A172 (cell line): ENCODE data around the gene UNCX. TPM values are rescaled to one million over a fixed set of nuclear protein-coding genes. Genes with fewer than 3 reads are reported as not detected.

ENCODE experiments used
- DNase-seq: peaks from one replicate; pipeline ENCODE4 v3.0.0-alpha.2; 2015; ENCODE audit warnings: low spot score
- total RNA-seq: library from RNA; depleted of rRNA; stranded (reverse); fragments of >200 nt; shearing (Covaris generic); gene quantifications from 2 replicates; pipeline ENCODE4 v1.2.3, GENCODE V29; 2014

Gene UNCX
- total RNA-seq, 1 experiment from 2014 or later = not detected

DNA sequence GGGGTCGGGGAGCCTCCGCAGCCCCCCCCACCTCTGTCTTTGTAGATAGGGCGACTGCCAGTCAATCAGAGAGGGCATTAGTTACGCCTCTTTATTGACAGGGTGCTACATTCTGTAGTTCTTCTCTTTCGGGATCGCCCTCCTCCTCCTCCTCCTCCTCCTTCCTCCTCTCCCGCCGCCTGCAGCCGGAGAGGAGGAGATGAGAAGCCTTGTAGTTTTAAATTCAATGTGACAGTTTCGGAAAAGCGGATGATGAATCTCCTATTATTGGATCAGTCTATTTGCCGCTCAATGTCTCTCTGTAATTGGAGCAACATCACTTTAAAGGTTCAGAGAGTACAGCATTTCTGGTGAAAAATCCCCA is 587 bp upstream of the UNCX start:
- no peak for DNase-seq

GRCh38 chr7:1233333-1234048 is 819 bp downstream of the UNCX start:
- no peak for DNase-seq

- DNase-seq = no peak
These were observed 1.6 kb downstream of the UNCX start for GRCh38 chr7:1234049-1234880.

DNA sequence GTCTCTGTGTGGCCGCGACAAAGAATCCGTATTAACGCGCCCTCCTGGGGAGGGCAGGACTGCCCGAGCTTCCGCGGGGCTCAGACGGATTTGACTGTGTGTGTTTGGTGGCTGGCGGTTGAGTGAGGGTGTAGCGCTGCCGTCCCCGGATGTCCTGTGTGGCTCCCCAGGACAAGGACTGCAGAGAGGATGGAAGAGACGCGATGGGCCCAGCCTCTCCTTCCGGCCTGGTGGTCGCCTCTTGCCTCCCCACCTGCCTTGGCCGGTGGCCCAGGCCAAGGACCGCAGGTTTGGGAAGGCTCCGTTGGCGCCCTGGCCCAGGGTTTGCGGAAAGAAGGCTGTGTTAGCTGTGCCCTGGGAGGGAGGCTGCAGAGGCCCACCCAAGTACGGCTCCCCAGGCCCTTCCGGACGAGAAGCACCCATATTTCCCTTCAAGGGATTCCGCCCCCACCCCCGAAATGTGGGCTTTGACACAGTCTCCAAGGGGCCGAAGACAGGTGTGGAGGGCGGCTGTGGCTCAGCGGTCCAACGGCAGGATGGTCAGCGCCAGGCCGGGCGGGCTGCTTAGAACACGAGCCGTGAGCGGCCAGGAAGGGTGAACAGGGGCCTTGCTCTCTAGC is 2.3 kb downstream of the UNCX start:
- DNase-seq = no peak

DNA sequence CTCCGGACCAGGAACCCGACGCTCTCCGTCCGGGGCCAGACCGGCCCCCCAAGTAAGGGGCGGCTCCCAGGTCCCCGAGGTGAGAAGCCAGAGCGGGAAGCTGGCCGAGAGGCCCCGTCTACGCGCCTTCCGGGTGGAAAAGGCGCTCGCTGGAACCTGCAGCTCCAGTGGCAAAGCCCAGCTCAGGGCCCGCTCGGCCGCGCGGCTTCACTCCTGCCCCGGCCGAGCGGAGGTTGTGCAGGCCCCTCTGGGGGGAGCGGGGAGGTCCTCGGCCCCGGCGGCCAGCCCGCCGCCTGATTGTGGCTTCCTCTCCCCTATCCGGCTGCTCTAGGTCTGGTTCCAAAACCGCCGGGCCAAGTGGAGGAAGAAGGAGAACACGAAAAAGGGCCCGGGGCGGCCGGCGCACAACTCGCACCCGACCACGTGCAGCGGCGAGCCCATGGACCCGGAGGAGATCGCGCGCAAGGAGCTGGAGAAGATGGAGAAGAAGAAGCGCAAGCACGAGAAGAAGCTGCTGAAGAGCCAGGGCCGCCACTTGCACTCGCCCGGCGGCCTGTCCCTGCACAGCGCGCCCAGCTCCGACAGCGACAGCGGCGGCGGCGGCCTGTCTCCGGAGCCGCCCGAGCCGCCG is 2.9 kb downstream of the UNCX start:
- DNase-seq = no peak

GRCh38 chr7:1236132-1236661 is 3.5 kb downstream of the UNCX start:
- DNase-seq = no peak

DNA sequence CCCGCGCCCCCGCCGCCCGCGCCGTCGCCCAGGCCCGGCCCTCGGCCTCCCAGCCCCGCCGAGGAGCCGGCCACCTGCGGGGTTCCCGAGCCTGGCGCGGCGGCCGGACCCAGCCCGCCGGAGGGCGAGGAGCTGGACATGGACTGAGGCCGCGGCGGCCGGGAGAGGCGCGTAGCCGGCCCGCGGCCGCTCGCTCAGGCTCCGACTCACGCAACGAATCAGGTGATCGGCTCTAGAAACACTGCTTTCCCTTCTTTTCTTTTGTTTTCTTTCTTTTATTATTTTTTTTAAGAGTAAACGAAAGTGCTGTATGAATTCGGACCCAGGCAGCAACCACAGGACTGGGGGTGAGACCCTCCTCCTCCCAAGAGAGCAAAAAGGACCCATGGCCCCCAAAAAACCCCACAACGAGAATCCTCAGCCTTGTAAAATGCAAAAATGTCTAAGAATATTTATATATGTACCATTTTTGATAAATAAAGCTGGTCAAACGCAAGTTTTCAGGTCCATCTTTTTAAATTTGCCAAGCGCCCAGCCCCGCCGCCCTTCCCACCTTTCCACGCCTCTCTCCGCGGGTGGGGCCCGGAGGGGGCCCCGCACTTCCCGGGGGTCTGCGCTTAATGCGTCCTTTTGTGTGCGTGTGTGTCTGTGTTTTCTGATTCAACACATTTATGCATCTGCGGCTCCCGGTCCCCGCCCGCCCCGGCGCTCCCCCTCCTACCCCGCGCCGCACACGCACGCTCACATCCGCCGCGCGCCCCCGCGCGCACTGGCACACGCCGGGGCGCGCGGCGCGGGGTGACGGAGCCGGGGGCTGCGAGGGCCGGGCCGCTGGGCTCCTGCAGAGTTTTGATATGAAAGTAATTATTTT is 4.4 kb downstream of the UNCX start:
- DNase-seq = no peak

- no peak for DNase-seq
These were observed 5.1 kb downstream of the UNCX start for GRCh38 chr7:1237704-1238255.

DNA sequence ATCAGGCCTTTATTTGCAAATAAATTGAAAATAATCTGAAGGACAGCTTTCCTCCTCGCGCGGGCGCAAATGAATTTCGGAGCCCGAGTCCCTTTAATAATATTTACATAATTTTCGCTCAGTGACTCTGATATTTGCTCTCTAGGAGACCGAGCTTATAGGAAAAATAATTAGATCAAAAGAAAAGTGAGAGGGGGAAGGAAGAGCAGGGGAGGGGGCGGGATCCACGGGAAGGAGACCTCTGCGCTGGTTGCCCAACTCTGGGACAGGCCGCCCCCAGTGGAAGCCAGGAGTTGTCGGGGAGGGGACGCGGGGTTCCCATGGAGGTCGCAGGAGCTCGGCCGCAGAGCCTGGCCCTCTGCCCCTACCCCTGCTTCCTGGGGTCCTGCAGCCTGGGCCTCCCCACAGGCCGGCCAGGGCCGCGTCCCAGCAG is 5.8 kb downstream of the UNCX start:
- DNase-seq = no peak

GRCh38 chr7:1238931-1239802 is 6.5 kb downstream of the UNCX start:
- no peak for DNase-seq

DNA sequence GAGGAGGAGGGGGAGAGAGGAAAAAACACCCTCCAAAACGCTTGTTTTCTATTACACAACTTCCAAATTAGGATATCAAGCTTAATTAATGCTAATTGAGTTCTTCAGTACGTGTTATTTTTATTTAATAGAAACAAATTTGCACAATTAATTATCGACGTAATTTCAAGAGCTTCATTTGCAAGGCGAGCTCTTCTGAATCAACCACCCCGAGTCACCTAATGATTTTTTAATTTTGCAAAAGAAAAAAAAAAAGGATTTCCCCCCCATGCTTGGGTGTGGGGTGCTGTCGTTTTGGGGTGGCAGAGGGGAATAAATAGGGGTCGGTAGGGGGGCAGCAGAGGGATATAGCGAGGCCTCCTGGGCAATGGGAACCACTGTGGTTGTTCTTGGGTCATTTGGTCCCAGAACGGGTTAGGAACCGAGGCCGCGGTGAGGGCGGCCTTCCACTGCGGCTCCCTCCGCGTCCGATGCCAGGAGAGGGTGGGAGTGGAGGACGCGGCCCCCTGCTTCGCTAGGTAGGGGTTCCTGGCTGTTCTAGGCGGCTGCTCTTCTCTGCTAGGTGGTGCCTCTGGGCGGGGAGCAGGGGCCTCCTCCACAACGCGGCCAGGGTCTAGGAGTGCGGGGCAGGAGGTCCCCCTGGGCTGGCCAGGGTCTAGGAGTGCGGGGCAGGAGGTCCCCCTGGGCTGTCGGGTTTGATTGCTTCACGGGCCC is 7.3 kb downstream of the UNCX start:
- DNase-seq = no peak

GRCh38 chr7:1240517-1241257 is 8.0 kb downstream of the UNCX start:
- no peak for DNase-seq

DNA sequence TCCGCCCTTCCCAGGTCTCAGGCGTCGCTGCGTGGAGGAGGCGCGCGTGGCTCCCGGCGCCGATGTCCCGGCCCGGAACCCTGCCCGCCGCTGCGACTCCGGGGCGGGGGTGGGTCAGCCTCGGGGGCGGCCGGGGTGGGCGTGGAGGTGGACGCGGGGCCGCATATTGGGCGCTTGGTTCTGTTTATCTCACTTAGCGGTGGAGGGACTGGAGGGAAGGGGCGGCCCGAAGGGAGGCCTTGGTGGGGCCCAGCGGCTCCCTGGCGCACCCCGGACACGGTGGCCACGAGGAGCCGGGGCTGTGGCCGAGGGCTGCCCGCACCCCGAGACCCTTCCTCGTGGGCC is 8.6 kb downstream of the UNCX start:
- DNase-seq = no peak

GRCh38 chr7:1241603-1242255 is 9.1 kb downstream of the UNCX start:
- no peak for DNase-seq

DNA sequence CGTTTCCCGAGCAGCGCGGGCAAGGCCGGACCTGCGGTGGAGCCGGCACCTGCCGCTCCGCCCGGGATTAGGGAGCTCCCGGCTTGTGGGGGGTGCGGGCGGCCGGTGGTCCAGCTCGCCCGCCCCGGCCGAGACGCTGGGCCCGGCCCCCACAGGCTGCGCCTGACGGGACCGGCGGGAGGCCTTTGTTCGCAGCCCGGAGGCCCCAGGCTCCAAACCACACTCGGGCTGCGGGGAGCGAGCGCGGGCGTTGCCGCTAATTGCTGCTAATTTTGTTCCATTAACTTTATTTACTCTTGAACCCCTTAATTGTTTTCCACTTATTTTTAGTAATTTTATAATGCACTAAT is 9.6 kb downstream of the UNCX start:
- no peak for DNase-seq

- DNase-seq = no peak
These were observed 10.1 kb downstream of the UNCX start for GRCh38 chr7:1242606-1243289.

DNA sequence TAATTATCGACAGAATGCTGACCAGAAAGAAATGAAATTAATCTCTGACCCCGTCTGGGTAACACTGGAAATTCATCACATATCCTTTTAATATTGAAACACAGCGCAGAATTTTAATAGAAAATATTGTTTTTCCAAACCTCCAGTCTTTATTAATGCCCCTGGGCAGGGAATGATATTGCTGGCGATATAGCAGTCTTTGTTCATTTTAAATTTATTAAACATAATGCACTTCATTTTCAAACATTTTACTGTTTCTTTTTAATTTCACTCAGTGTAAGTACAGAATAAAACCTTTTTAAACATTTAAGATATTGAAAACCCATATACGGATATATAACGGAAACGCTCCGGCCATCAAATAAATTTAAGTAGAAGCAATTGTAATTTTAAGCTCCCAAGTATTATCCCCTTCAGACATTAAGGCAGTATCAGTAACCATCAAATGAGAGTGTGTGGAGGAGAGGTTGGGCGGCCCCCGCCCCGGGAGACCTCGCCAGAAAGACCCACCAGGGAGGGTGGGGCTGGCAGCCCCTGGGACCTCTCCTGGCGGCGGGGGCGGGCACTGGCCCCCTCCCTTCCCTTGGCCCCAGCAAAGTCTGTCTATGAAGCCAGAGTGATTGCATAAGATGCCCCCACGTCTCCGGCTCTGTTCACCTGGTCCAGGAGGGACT is 10.8 kb downstream of the UNCX start:
- no peak for DNase-seq
